IgD-negative memory B cell (primary cell): ENCODE results near the gene ALDOC. TPM values are rescaled to one million over a fixed set of nuclear protein-coding genes. Genes with fewer than 3 reads are reported as not detected.
A peak's percentile ranks its signal among the peaks of the same experiment; 100 is the strongest.

Source experiments
- H3K27ac Mint-ChIP-seq, 3 donors: one replicate each; pipeline ENCODE4 v1.8.0; 2020 to 2022; ENCODE audit warnings: mild to moderate bottlenecking in 3 of 3, mixed read lengths in 3 of 3, moderate library complexity in 1 of 3
- H3K27me3 Mint-ChIP-seq: one replicate; pipeline ENCODE4 v1.8.0; 2021; ENCODE audit warnings: mixed read lengths
- H3K36me3 Mint-ChIP-seq: one replicate; pipeline ENCODE4 v1.8.0; 2020; ENCODE audit warnings: mild to moderate bottlenecking, mixed read lengths
- H3K4me1 Mint-ChIP-seq, 3 donors: one replicate each; pipeline ENCODE4 v1.8.0; 2020 to 2022; ENCODE audit warnings: mixed read lengths in 3 of 3, mild to moderate bottlenecking in 1 of 3
- H3K4me3 Mint-ChIP-seq, 4 donors: one replicate each; pipeline ENCODE4 v1.8.0; 2020 to 2022; ENCODE audit warnings: mild to moderate bottlenecking in 4 of 4, mixed read lengths in 4 of 4, moderate library complexity in 3 of 4
- H3K9me3 Mint-ChIP-seq, 3 donors: one replicate each; pipeline ENCODE4 v1.8.0; 2020 to 2021; ENCODE audit warnings: mixed read lengths in 3 of 3, mild to moderate bottlenecking in 1 of 3
- polyA plus RNA-seq: library from polyadenylated mRNA; unstranded; fragments of 300-500 nt; fragmentation: Illumina TruSeq; gene quantifications from one replicate; pipeline ENCODE4 v1.2.3, GENCODE V29; 2021

Gene ALDOC
- polyA plus RNA-seq, 1 donor from 2014 or later = 28.0 TPM

DNA sequence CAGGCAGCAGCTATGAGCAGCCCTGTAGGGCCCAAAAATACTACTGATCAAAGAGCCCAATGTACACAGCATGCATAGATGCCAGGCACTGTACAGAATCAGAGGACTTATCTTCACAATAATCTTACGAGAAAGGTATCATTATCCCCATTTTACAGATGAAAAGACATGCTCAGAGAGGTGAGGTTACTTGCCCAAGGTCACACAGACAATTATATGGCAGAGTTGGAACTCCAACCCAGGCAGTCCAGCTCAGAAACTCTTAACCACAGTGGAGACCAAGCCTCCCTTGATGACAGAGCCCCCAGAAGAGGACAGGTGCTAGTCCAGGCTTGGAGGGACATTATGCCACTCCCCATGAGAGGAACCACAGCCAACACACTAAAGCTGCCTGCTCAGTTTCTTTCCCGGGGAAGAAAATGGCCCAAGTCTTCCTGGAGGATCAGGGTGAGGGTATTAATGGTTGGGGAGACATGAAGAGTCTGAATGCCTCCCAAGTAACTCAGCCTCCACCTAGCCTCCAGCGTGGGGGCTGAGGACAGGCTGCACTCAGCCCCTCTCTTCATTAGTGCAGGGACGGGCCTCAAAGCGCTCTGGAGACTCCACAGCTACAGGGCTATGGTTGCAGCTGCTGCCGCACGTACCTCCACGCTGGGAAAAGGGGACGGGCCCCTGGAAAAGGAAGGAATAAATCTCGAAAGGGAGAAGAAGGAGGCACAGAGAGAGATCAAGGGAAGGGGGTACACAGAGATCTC is 25.1 kb downstream of the ALDOC start:
- Mint-ChIP-seq H3K4me1 (peaks cover 43 to 48% (median 45%) of the 10 kb centered on the region in 3 donors), H3K9me3 (no peaks in the 10 kb centered on the region), H3K27ac (peak overlapping the region; percentile 90 to 96 (median 90)), H3K27me3 (no peaks in the 10 kb centered on the region), H3K4me3 (peak overlapping the region; percentile 77 to 99 (median 92)), H3K36me3 (peaks cover 5% of the 10 kb centered on the region)

DNA sequence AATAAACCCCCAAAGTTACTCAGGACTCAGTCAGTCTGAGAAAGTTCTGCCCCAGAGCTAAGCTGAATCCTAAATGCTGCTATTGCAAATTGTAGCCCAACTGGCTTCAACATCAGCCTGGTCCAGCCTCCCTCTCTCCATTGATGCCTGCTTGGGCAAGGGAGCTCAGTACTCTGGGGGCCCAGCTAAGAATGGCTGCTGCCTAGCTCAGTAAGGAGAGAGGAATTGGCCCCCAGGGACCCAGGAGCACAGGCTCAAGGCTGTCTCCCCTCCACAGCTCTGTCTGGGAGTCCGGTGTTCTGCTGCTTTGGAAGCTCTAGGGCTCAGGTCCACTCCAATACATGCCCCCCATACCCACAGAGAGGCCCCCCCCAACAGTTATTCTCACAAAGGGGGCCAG is 25.8 kb downstream of the ALDOC start:
- H3K9me3 Mint-ChIP-seq = no peaks in the 10 kb centered on the region
- H3K36me3 Mint-ChIP-seq = peaks cover 2% of the 10 kb centered on the region
- H3K4me3 Mint-ChIP-seq = peak overlapping the region in 3 of 4 donors; percentile 77 to 99 (median 97)
- H3K4me1 Mint-ChIP-seq = peaks cover 43 to 48% (median 45%) of the 10 kb centered on the region in 3 donors
- H3K27ac Mint-ChIP-seq = peak overlapping the region; percentile 90 to 96 (median 90)
- no peaks in the 10 kb centered on the region for H3K27me3 Mint-ChIP-seq

DNA sequence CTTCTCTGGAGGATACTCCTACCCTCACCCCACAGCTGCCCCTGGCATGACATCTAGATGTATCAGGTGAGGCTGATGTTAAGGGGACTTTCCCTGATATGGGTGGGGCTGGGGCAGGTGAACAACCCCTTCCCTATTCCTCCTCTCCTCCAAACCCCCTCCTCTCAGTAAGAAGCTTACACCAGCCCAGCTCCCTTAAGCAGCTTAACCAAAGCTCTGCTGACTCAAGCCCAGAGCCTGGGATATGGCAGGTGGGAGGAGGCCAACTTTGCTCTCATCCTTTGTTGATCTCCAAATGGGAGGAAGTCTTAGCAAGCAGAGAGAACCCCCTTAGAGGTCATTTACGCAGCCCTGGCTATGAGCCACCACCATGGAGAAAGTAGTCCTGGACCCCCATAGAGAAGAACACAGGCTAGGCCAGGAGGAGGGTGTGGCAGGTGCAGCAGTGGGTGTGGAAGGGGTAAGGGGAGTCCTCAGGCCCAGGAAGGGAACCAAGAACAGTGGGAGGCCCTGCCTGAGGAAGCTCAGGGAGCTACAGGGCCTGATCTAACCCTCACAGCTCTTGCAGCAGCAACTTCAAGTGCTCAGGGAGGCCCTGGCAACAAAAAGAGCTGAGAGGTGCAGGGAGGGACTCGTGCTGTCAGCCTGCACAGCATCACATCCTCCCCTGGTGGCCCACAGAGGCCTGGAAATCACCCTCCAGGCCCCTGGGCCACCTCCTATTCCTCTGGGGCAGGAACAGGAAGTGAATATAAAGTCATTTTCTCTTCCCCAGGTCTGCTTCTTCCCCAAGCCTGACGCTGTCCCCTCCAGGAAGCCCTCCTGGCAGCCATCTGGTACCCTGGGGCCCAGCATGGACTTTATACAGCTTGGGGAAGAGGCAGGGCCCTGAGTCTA is 27.2 kb downstream of the ALDOC start:
- Mint-ChIP-seq H3K27ac (peak overlapping the region; percentile 90 to 96 (median 90)), H3K27me3 (no peaks in the 10 kb centered on the region), H3K36me3 (peaks cover 2% of the 10 kb centered on the region), H3K9me3 (no peaks in the 10 kb centered on the region), H3K4me3 (peak overlapping the region; percentile 25 to 93 (median 85)), H3K4me1 (peaks cover 43 to 50% (median 49%) of the 10 kb centered on the region in 3 donors)

DNA sequence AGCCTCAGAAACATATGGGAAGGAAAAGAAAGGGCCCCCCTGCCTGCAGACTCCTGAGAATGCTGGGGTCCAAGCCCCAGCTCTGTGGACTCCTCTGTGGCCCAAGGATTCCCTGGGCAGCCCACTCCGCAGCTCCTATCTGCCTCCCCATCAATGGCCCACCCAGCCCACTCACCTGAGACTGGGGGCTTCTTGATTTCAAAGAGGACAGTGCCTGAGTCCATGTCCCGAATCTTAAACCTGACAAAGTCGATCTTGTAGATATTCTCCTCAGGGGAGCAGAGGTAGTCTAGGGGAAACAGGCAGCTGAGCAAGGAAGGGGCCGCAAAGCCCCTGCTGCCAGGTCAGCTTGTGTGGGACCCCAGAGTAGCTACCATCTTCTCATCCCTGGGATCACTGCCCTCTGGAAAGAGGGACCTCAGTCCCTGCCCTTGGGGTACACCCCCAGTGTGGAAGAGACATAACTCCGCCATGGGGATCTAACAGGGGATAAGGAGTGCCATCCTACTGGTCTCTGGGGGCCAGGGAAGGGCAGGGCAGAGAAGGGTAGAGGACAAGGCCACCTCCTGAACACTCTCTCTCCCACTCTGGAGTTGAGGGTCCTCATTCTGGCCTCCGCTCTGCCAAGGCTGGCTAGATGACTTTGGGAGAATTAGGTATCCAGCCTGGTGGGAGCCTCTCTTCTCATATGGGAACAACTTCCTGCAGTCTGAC is 28.1 kb downstream of the ALDOC start:
- H3K4me1 Mint-ChIP-seq = peaks cover 49 to 56% (median 56%) of the 10 kb centered on the region in 3 donors
- peak overlapping the region; percentile 90 to 96 (median 90) for H3K27ac Mint-ChIP-seq
- no peaks in the 10 kb centered on the region for H3K9me3 Mint-ChIP-seq
- H3K4me3 Mint-ChIP-seq = peak overlapping the region; percentile 77 to 93 (median 86)
- peaks cover 2% of the 10 kb centered on the region for H3K36me3 Mint-ChIP-seq
- no peaks in the 10 kb centered on the region for H3K27me3 Mint-ChIP-seq

DNA sequence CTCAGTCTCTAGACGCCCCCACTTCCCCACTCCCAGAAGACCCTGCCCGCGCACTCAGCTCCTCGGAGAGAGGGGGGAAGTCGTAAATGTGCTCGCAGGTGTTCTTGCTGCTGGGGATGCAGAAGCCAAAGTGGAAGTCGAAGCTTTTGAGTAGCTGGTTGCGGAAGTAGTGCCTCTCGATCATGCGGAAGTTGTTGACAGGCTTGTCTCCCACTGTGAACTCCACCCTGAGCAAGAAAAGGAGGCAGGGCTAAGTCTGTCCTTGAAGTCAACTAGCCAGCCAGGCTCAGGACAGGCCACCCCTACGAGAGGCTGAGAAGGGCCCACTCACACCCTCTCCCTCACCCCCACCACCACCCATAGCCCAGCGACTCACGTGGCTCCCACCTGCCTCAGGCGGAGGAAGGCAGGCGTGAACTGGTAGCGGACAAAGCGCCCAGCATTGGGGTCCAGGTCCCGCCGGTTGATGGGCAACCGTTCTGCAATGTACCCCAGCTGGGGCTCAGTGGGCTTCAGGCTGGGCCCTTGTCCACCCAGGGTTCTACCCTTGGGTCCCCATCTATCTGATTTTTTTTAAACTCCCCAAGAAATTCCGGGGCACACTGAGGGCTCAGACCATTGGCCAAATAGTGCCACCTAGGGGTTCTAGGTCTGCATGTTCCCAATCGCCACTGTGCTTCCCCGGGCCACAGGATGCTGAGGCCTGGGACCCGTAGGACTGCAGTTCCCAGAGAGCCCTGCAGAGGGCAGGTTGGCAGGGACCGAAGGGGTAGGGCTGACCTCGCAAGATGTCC is 28.9 kb downstream of the ALDOC start:
- Mint-ChIP-seq H3K27ac (peak overlapping the region; percentile 90 to 96 (median 90)), H3K9me3 (no peaks in the 10 kb centered on the region), H3K27me3 (no peaks in the 10 kb centered on the region), H3K36me3 (peaks cover 2% of the 10 kb centered on the region), H3K4me1 (peaks cover 49 to 57% (median 56%) of the 10 kb centered on the region in 3 donors), H3K4me3 (peak overlapping the region; percentile 75 to 93 (median 84))

DNA sequence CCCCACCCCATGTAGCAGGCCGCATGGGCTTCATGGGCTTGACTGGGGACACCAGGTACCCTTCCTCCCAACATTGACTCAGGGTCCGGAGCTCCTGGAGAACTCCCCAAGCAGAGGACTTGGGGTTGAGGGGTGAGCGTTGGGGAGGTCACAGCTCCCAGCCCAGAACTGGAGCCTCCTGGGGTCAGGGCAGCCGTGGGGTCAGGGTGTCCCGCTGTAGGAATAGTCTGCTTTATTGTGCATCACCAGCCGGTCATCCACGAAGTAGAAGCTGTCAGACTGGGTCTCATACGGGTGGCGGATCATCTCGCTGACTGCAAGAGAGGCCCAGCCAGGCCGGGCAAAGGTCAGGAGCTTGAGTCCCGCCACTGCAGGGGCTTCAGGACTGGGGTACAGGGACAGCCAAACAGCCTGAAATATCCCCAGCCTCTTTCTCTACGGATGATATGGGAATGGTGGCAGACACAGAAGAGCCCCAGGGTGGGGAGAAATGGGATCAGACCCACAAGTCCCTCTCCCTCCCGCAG is 29.5 kb downstream of the ALDOC start:
- no peaks in the 10 kb centered on the region for H3K27me3 Mint-ChIP-seq
- peaks cover 49 to 55% (median 53%) of the 10 kb centered on the region in 3 donors for H3K4me1 Mint-ChIP-seq
- peak overlapping the region; percentile 75 to 93 (median 84) for H3K4me3 Mint-ChIP-seq
- H3K27ac Mint-ChIP-seq = peak overlapping the region; percentile 90 to 96 (median 90)
- H3K36me3 Mint-ChIP-seq = peaks cover 2% of the 10 kb centered on the region
- no peaks in the 10 kb centered on the region for H3K9me3 Mint-ChIP-seq

DNA sequence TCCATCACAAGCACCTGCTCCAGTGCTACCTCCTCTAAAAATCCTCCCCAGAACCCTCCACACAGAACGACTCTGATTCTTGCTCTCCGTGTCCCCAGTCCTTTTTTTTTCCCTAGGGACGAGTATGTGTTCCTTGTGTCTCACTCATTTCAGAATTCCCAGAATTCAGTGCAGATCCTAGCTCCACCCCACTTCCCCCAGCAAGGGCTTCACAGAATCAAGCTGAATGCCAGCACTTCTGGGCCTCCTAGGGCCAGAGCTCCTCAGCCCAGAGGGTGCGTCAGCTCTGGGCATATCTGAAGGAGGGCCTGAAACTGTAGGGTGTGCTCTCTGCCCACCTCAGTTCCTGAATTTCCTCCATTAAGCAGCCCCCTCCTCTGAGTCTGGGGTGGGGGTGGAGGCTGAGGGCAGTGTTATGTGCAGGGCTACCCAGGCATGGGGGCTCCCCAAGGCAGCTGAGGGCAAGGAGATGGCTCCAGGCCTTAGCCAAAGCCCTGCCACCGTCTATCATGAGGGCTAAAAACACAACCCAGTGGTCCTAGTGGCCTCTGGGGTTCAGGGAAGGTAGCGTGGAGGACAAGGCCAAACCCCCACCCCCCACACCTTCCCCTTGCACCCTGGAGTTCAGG is 30.8 kb downstream of the ALDOC start:
- H3K36me3 Mint-ChIP-seq = peaks cover 2% of the 10 kb centered on the region

DNA sequence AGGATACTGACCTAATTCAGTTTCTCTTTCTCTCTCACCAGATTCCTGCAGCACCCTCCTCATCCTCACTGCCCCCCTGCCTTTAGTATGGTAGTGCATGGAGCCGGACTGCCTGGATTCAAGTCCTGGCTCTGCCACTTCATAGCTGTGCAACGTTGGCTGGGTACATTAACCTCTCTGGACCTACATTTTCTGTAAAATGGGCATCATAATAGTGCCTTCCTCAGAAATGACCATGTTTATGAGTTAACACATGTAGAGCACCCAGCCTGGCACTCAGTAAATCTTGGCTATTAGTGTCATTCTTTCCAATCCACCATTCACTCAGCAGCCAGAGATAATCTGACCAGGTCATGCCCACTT is 31.6 kb downstream of the ALDOC start:
- peaks cover 2% of the 10 kb centered on the region for H3K36me3 Mint-ChIP-seq
- H3K4me1 Mint-ChIP-seq = peaks cover 33 to 38% (median 35%) of the 10 kb centered on the region in 3 donors
- H3K4me3 Mint-ChIP-seq = no peak overlapping the region
- no peaks in the 10 kb centered on the region for H3K27me3 Mint-ChIP-seq
- peak overlapping the region in 2 of 3 donors; percentile 53 to 82 for H3K27ac Mint-ChIP-seq
- H3K9me3 Mint-ChIP-seq = no peaks in the 10 kb centered on the region

More for the DNA sequence above, 30.8 kb downstream of the ALDOC start:
- Mint-ChIP-seq H3K27ac (peak overlapping the region in 1 of 3 donors; percentile 82), H3K27me3 (no peaks in the 10 kb centered on the region), H3K9me3 (no peaks in the 10 kb centered on the region), H3K4me1 (peaks cover 40 to 45% (median 43%) of the 10 kb centered on the region in 3 donors), H3K4me3 (no peak overlapping the region)

DNA sequence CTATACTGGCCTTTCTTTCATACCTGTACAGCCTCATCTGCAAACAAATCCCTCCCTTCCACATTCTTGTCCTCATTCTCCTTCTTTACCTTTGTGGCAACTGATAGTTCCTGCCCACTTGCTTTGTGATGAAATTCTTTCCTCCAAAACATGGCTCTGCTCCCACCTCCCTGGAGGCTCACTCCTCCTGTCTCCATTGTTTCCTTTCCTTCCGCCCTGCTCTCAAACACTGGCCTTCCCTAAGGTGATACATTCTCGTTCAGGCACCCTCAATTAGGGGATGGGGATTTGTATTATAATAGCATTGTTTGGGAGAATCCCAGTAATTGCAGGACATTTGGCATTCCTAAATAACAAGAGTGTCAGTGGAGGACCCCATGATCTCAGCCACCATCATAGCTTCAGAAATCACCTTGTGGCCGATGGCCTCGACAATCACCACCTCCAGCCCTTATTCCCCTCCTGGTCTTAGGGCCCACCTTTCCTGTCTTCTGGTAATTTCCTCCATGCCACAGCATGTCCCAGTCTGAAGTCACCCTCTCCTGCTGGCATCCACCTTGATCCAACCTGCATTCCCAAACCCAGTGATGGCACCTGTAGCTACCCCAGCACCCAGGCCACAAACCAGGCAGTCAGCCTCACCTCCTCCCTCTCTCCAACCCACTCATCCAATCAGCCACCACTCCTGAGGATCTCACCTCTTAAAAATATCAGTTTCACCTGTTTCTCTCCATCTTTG is 32.1 kb downstream of the ALDOC start:
- peaks cover 27 to 33% (median 30%) of the 10 kb centered on the region in 3 donors for H3K4me1 Mint-ChIP-seq
- H3K36me3 Mint-ChIP-seq = peaks cover 2% of the 10 kb centered on the region
- H3K9me3 Mint-ChIP-seq = no peaks in the 10 kb centered on the region
- peak overlapping the region in 1 of 4 donors; percentile 40 for H3K4me3 Mint-ChIP-seq
- no peaks in the 10 kb centered on the region for H3K27me3 Mint-ChIP-seq
- peak overlapping the region in 2 of 3 donors; percentile 82 to 86 for H3K27ac Mint-ChIP-seq

DNA sequence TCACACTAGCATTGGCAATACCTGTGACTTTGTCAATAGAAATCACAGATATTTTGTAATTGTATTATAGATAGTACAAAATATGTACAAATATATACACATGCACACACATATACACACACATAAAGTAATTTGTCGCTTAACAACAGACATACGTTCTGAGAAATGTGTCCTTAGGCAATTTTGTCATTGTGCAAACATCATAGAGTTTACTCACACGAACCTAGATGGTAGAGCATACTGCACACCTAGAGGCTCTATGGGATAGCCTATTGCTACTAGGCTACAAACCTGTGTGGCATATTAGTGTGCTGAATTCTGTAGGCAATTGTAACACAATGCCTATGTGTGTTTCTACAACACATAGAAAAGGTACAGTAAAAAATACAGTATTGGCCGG is 35.3 kb downstream of the ALDOC start:
- Mint-ChIP-seq H3K4me1 (peaks cover 7 to 17% (median 10%) of the 10 kb centered on the region in 3 donors), H3K4me3 (no peak overlapping the region), H3K36me3 (no peaks in the 10 kb centered on the region), H3K9me3 (no peaks in the 10 kb centered on the region), H3K27me3 (no peaks in the 10 kb centered on the region), H3K27ac (no peak overlapping the region)

DNA sequence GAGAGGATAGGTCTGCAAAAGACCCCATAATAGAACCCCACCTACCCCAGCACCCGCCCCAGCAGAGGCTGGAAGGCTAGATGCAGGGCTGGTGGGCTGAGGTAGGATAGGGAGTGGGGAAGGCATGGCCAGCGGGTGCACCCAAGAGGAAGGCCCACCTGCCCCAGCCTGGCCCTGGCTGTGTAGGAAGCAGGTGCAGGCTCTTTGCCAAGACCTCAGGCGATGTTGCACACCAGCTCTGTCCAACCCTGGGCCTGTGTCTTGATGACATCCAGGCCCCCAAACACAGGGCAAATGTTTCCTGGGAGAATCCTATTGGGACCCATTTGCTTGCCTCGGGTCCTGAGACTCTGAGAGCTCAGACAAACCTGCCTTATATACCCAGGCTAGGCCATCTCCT is 36.5 kb downstream of the ALDOC start:
- Mint-ChIP-seq H3K27ac (no peak overlapping the region), H3K36me3 (no peaks in the 10 kb centered on the region), H3K9me3 (no peaks in the 10 kb centered on the region), H3K27me3 (no peaks in the 10 kb centered on the region), H3K4me3 (peak overlapping the region in 1 of 4 donors; percentile 13), H3K4me1 (peaks cover 7 to 15% (median 8%) of the 10 kb centered on the region in 3 donors)

DNA sequence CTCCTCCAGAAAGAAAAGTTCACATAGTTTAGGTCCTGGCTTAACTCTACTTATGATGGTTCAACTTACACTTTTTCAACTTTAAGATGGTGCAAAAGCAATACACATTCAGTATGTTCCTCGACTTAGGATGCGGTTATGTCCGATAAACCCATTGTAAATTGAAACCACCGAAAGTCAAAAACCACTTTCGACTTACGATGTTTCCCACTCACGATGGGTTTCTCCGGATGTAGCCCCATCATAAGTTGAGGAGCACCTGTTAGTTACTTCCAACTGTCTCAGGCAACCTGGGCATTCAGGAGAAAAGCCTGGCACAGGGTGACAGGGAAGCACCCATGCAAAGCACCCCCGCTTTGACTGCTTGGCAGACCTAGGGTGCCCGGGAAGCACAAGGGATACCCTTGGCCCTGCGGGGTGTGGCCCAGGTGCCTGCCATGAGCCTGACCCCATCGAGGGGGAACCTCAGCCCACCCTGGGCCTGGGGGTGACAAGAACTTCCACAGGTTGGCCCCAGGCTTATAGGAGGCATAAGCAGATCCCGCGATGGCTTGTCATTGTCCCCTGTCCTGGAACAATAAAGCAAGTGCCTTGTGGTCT is 38.3 kb downstream of the ALDOC start:
- H3K9me3 Mint-ChIP-seq = no peaks in the 10 kb centered on the region

More for the DNA sequence above, 38.3 kb downstream of the ALDOC start:
- no peak overlapping the region for H3K27ac Mint-ChIP-seq
- H3K4me1 Mint-ChIP-seq = peaks cover 0 to 6% (median 0%) of the 10 kb centered on the region in 3 donors
- no peaks in the 10 kb centered on the region for H3K27me3 Mint-ChIP-seq
- no peak overlapping the region for H3K4me3 Mint-ChIP-seq
- no peaks in the 10 kb centered on the region for H3K36me3 Mint-ChIP-seq
